Spinal cord (tissue), 10 donors: ENCODE results near the gene DPEP3. TPM values are rescaled to one million over a fixed set of nuclear protein-coding genes. Genes with fewer than 3 reads are reported as not detected.
A peak's percentile ranks its signal among the peaks of the same experiment; 100 is the strongest.
"Not testable (repeated sequence)": the region's sequence is repeated elsewhere in the genome, so short reads cannot be mapped to it uniquely, and the experiment has no call there.

Experiments
- DNase-seq, 6 donors: peaks; one replicate each; pipeline versions ENCODE4 v3.0.0 to v3.0.0-alpha.2; 2013 to 2015; ENCODE audit warnings: low spot score in 6 of 6, low read depth in 4 of 6
- H3K27ac ChIP-seq: one replicate; pipeline ENCODE4 v1.5.1; 2013; ENCODE audit warnings: low read depth, low read length, control low read depth
- H3K27me3 ChIP-seq: one replicate; pipeline ENCODE4 v1.6.1; 2013; ENCODE audit warnings: low read length; ENCODE audit not compliant: control insufficient read depth, insufficient read depth
- H3K36me3 ChIP-seq: one replicate; pipeline ENCODE4 v1.6.1; 2013; ENCODE audit warnings: low read length; ENCODE audit not compliant: control insufficient read depth, insufficient read depth
- H3K4me1 ChIP-seq: one replicate; pipeline ENCODE4 v1.6.1; 2013; ENCODE audit warnings: low read length; ENCODE audit not compliant: control insufficient read depth, insufficient read depth
- H3K4me3 ChIP-seq: one replicate; pipeline ENCODE4 v1.5.1; 2013; ENCODE audit warnings: low read depth, low read length, control low read depth
- H3K9me3 ChIP-seq: one replicate; pipeline ENCODE4 v1.6.1; 2013; ENCODE audit warnings: low read length; ENCODE audit not compliant: control insufficient read depth, insufficient read depth
- WGBS: methylation state at CpG from one replicate; pipeline ENCODE4 v1.1.5; 2013; ENCODE audit warnings: missing lambda C conversion rate; ENCODE audit not compliant: insufficient coverage; 5-methylcytosine and 5-hydroxymethylcytosine counted together
- polyA plus RNA-seq, 2 donors: library from polyadenylated mRNA; unstranded; fragments of 120-200 nt; gene quantifications; one replicate each; pipeline ENCODE4 v1.2.1, GENCODE V29; 2013; ENCODE audit not compliant: insufficient read length in 2 of 2
- total RNA-seq, 2 donors: library from RNA; depleted of rRNA in 1 of 2; stranded (reverse); fragments of 120-200 nt in 1 of 2; fragments of >200 nt in 1 of 2; gene quantifications; one replicate each; pipeline versions ENCODE4 v1.2.3 to v1.2.4, GENCODE V29; 2013 to 2014
- donor health status: healthy.

Gene DPEP3
- total and polyA plus RNA-seq, 4 donors: 0.11 to 0.22 (median 0.12) TPM; not detected in 1

- Histone ChIP-seq H3K4me1 (no peaks in the 10 kb centered on the region), H3K9me3 (no peaks in the 10 kb centered on the region), H3K27ac (no peak overlapping the region), H3K4me3 (no peak overlapping the region), H3K27me3 (no peaks in the 10 kb centered on the region), H3K36me3 (no peaks in the 10 kb centered on the region)
- WGBS: 56% methylated on average over 9 of the region's 9 CpGs
- no peak for DNase-seq
These were observed 28.9 kb upstream of the DPEP3 start for GRCh38 chr16:68009157-68009735.

- Histone ChIP-seq H3K27me3 (no peaks in the 10 kb centered on the region), H3K36me3 (no peaks in the 10 kb centered on the region), H3K4me1 (no peaks in the 10 kb centered on the region), H3K27ac (peak overlapping the region; percentile 52), H3K9me3 (no peaks in the 10 kb centered on the region), H3K4me3 (no peak overlapping the region)
- DNase-seq: no peak
- 53% methylated on average over 4 of the region's 6 CpGs for WGBS
These were observed 25.5 kb upstream of the DPEP3 start for GRCh38 chr16:68005786-68006286.

- H3K4me1 ChIP-seq: peaks cover 2% of the 10 kb centered on the region
- WGBS: 87% methylated on average over 5 of the region's 9 CpGs
- H3K36me3 ChIP-seq: no peaks in the 10 kb centered on the region
- H3K9me3 ChIP-seq: no peaks in the 10 kb centered on the region
- H3K4me3 ChIP-seq: no peak overlapping the region
- peak overlapping the region; percentile 52 for H3K27ac ChIP-seq
- H3K27me3 ChIP-seq: no peaks in the 10 kb centered on the region
- no peak for DNase-seq
These were observed 24.9 kb upstream of the DPEP3 start for GRCh38 chr16:68005211-68005610.

- peaks cover 5% of the 10 kb centered on the region for H3K4me1 ChIP-seq
- no peaks in the 10 kb centered on the region for H3K27me3 ChIP-seq
- no peak overlapping the region for H3K27ac ChIP-seq
- H3K9me3 ChIP-seq: no peaks in the 10 kb centered on the region
- no peak for DNase-seq
- H3K4me3 ChIP-seq: no peak overlapping the region
- no peaks in the 10 kb centered on the region for H3K36me3 ChIP-seq
- no CpG with 5 or more reads among the region's 4 CpGs for WGBS
These were observed 22.7 kb upstream of the DPEP3 start for GRCh38 chr16:68003031-68003430.

GRCh38 chr16:68000450-68000849 lies 20.2 kb upstream of the DPEP3 start:
- 69% methylated on average over 2 of the region's 3 CpGs for WGBS
- H3K4me1 ChIP-seq: peaks cover 5% of the 10 kb centered on the region
- no peaks in the 10 kb centered on the region for H3K27me3 ChIP-seq
- no peaks in the 10 kb centered on the region for H3K9me3 ChIP-seq
- H3K4me3 ChIP-seq: no peak overlapping the region
- no peaks in the 10 kb centered on the region for H3K36me3 ChIP-seq
- H3K27ac ChIP-seq: peak overlapping the region; percentile 61
- no peak for DNase-seq

- Histone ChIP-seq H3K4me1 (peaks cover 5% of the 10 kb centered on the region), H3K27ac (peak overlapping the region; percentile 61), H3K4me3 (no peak overlapping the region), H3K36me3 (no peaks in the 10 kb centered on the region), H3K27me3 (no peaks in the 10 kb centered on the region), H3K9me3 (no peaks in the 10 kb centered on the region)
- DNase-seq: no peak
- WGBS: 63% methylated on average over 1 of the region's 2 CpGs
These were observed 19.7 kb upstream of the DPEP3 start for GRCh38 chr16:67999985-68000384.

GRCh38 chr16:67998779-67999688 lies 18.7 kb upstream of the DPEP3 start, which contains the start of gene DPEP2:
Gene DPEP2, minus strand, starts transcription at chr16:67999484. Its CDS starts 6,272 bp downstream, at chr16:67993212.
- not testable (repeated sequence) for H3K4me3 ChIP-seq, H3K36me3 ChIP-seq, DNase-seq, H3K27me3 ChIP-seq, H3K4me1 ChIP-seq, H3K9me3 ChIP-seq
- 54% methylated on average over 10 of the region's 18 CpGs for WGBS
- H3K27ac ChIP-seq: peak within 1 kb of the TSS; percentile 61

GRCh38 chr16:67998231-67998778 lies 18.0 kb upstream of the DPEP3 start:
- H3K9me3 ChIP-seq, H3K27ac ChIP-seq, H3K36me3 ChIP-seq, DNase-seq, H3K4me3 ChIP-seq, H3K27me3 ChIP-seq: not testable (repeated sequence)
- H3K4me1 ChIP-seq: peaks cover 11% of the 10 kb centered on the region
- 92% methylated on average over 34 of the region's 36 CpGs for WGBS

- Histone ChIP-seq H3K27ac (no peak overlapping the region), H3K9me3 (no peaks in the 10 kb centered on the region), H3K27me3 (no peaks in the 10 kb centered on the region), H3K36me3 (no peaks in the 10 kb centered on the region), H3K4me1 (peaks cover 18% of the 10 kb centered on the region), H3K4me3 (no peak overlapping the region)
- 97% methylated on average over 4 of the region's 5 CpGs for WGBS
- DNase-seq: no peak
These were observed 16.4 kb upstream of the DPEP3 start for GRCh38 chr16:67996666-67997065.
